Type B pancreatic cell (in vitro differentiated cells): ENCODE data around the gene SOCS4. TPM values are rescaled to one million over a fixed set of nuclear protein-coding genes. Genes with fewer than 3 reads are reported as not detected.
A peak's percentile ranks its signal among the peaks of the same experiment; 100 is the strongest.

Experiments
- DNase-seq: peaks from one replicate; pipeline ENCODE4 v3.0.0; 2021; ENCODE audit warnings: mixed read lengths; ENCODE audit not compliant: unreplicated experiment; ENCODE audit errors: extremely low spot score
- H3K27ac Mint-ChIP-seq: 2 replicates; pipeline ENCODE4 v1.8.0; 2021; ENCODE audit warnings: mild to moderate bottlenecking, mixed read lengths
- H3K27me3 Mint-ChIP-seq: 2 replicates; pipeline ENCODE4 v1.8.0; 2021; ENCODE audit warnings: mixed read lengths
- H3K36me3 Mint-ChIP-seq: 2 replicates; pipeline ENCODE4 v1.8.0; 2021; ENCODE audit warnings: mixed read lengths
- H3K4me1 Mint-ChIP-seq: one replicate; pipeline ENCODE4 v1.8.0; 2021; ENCODE audit warnings: mixed read lengths; ENCODE audit not compliant: unreplicated experiment
- H3K4me3 Mint-ChIP-seq: 2 replicates; pipeline ENCODE4 v1.8.0; 2021; ENCODE audit warnings: mild to moderate bottlenecking, mixed read lengths
- H3K9me3 Mint-ChIP-seq: 2 replicates; pipeline ENCODE4 v1.8.0; 2021; ENCODE audit warnings: mixed read lengths
- total RNA-seq: library from RNA; stranded (reverse); gene quantifications from 2 replicates; pipeline ENCODE4 v1.2.1, GENCODE V29; 2021; ENCODE audit warnings: low replicate concordance
- TF ChIP-seq, protein P1 (sequence below): fragments of 200-600 bp; sonication (generic); conservative IDR thresholded peaks from 2 replicates; pipeline ENCODE4 v1.5.0; 2021; ENCODE audit warnings: antibody characterized with exemption, mild to moderate bottlenecking

SOCS4 gene
- total RNA-seq, 1 donor from 2014 or later, result 22.4 TPM

DNA sequence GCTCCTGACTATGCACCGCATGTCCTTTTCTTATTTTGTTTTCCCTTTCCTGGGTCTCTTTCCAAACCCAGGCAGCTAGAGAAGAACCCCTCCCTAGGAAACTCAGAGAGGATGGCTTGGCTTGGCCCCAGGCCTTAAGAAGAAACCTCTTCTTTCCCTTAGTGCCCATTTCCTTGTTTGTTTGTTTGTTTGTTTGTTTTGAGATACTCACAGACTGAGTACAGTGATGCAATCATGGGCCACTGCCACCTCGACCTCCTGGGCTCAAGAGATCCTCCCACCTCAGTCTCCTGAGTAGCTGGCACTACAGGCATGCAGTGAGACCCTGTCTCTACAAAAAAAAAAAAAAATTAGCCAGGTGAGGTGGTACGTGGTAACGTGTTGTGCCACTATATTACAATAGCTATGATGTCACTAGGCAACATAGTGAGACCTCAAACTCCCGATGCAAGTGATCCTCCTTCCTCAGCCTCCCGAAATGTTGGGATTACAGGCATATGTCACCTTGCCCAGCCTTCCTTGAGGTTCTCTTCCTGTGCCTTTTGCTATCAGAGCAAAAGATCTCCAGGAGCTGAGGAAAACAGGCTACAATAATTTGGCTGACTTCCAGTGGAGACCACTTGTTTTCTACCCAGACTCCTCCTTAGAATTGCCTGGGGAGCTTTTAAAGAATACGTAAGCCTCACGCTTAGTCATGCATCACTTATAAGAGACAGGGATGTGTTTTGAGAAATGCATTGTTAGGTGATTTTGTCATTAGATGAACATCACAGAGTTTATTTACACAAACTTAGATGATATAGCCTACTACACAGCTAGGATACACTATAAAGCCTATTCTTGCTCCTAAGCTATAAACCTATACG lies 67.5 kb downstream of the SOCS4 start:
- TF ChIP-seq, protein P1, sequence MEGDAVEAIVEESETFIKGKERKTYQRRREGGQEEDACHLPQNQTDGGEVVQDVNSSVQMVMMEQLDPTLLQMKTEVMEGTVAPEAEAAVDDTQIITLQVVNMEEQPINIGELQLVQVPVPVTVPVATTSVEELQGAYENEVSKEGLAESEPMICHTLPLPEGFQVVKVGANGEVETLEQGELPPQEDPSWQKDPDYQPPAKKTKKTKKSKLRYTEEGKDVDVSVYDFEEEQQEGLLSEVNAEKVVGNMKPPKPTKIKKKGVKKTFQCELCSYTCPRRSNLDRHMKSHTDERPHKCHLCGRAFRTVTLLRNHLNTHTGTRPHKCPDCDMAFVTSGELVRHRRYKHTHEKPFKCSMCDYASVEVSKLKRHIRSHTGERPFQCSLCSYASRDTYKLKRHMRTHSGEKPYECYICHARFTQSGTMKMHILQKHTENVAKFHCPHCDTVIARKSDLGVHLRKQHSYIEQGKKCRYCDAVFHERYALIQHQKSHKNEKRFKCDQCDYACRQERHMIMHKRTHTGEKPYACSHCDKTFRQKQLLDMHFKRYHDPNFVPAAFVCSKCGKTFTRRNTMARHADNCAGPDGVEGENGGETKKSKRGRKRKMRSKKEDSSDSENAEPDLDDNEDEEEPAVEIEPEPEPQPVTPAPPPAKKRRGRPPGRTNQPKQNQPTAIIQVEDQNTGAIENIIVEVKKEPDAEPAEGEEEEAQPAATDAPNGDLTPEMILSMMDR, result no peak
- no peaks in the 10 kb centered on the region for H3K27me3 Mint-ChIP-seq
- no peaks in the 10 kb centered on the region for H3K9me3 Mint-ChIP-seq
- peaks cover 42% of the 10 kb centered on the region for H3K4me1 Mint-ChIP-seq
- no peak for DNase-seq
- H3K4me3 Mint-ChIP-seq, result peak overlapping the region; percentile 11
- peak overlapping the region; percentile 85 for H3K27ac Mint-ChIP-seq
- H3K36me3 Mint-ChIP-seq, result no peaks in the 10 kb centered on the region

DNA sequence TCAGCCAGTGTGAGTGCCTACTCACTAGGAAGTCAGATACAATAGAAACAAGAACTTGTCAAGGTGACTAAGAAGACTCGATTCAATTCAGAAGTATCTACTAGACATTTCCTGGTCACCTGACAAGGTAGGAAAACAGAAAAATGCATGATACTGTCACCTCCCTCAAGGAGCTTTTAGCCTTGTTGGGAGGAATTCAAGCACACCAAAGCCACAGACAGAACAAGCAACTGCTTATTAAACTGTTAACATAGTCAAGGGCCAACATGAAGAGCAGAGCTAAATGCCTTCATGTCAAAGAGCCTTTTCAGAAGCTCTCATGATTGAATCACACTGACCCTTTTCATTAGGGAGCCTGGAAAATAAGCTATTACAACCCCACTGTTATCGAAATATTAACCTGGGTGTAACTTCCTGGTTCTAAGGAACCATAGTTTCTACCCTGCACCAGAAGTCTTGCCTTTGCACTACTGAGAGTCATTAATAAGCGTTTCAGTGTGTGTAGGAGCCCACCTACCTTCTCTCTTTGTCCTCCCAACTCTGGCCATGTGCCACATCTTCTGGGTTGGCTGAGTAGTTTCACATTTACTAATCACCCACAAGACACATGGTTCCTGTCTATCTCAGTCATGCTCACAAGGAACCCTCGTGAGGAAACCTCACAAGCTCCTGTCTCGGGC lies 71.0 kb downstream of the SOCS4 start:
- Mint-ChIP-seq H3K4me3 (peak overlapping the region; percentile 24), H3K27me3 (no peaks in the 10 kb centered on the region), H3K9me3 (no peaks in the 10 kb centered on the region), H3K36me3 (no peaks in the 10 kb centered on the region), H3K27ac (peak overlapping the region; percentile 97), H3K4me1 (peaks cover 41% of the 10 kb centered on the region)
- TF ChIP-seq, protein P1, result no peak
- no peak for DNase-seq

DNA sequence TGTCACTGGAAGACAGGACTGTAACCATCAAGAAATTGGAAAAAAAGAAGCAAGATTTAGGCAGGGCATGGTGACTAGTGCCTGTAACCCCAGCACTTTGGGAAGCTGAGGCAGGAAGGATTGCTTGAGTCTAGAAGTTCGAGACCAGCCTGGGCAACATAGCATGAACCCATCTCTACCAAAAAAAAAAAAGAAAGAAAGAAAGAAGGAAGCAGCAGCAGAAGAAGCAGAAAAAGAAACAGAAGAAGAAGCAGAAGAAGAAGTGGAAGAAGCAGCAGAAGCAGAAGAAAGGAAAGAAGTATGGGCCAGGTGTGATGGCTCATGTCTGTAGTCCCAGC lies 71.5 kb downstream of the SOCS4 start:
- Mint-ChIP-seq H3K27me3 (no peaks in the 10 kb centered on the region), H3K27ac (peak overlapping the region; percentile 97), H3K4me3 (no peak overlapping the region), H3K9me3 (peaks cover under 1% of the 10 kb centered on the region), H3K4me1 (peaks cover 43% of the 10 kb centered on the region), H3K36me3 (peaks cover 4% of the 10 kb centered on the region)
- no peak for DNase-seq
- TF ChIP-seq, protein P1, result no peak

Other genes starting within 250 kb of the SOCS4 start
- 18.2 and 29.6 TPM in 2 replicates for gene GCH1, start 124.4 kb upstream of the SOCS4 start, total RNA-seq
- 15.5 and 36.0 TPM in 2 replicates for gene WDHD1, start 137 bp upstream of the SOCS4 start, total RNA-seq
- gene MAPK1IP1L, start 24.4 kb downstream of the SOCS4 start, total RNA-seq, result 93.1 and 100 TPM in 2 replicates
- 120 and 497 TPM in 2 replicates for gene LGALS3, start 102.0 kb downstream of the SOCS4 start, total RNA-seq
- gene DLGAP5, start 164.3 kb downstream of the SOCS4 start, total RNA-seq, result 18.8 and 58.8 TPM in 2 replicates
- 25.2 and 37.2 TPM in 2 replicates for gene FBXO34, start 244.2 kb downstream of the SOCS4 start, total RNA-seq